ENCODE results near the gene PRKN.

GRCh38 chr6:162256361-162256760, 471.2 kb downstream of the PRKN start:
- no peak for TF ChIP-seq CTCF (IDR thresholded peaks at IDR 0.05; ENCODE audit: insufficient read depth, low read length)
- no peak for TF ChIP-seq POLR2AphosphoS5 (IDR thresholded peaks at IDR 0.05; ENCODE audit: low read depth)
